Measurements from ENCODE around the gene HMGXB3.

- TF ChIP-seq CTCF (IDR thresholded peaks at IDR 0.05; ENCODE audit: insufficient read depth, low read length) (no peak), GABPA (IDR thresholded peaks at IDR 0.05; ENCODE audit: low read depth) (no peak)
Observed at GRCh38 chr5:150068472-150068871, 67.9 kb downstream of the HMGXB3 start.

Measured in HL-60 (cell line).